KOPT-K1 (cell line): ENCODE data around the gene FCER2.

Experiments
- H3K27ac ChIP-seq: fragments of 200-600 bp; sonication (generic); 2 replicates; pipeline ENCODE4 v1.5.1; 2016; ENCODE audit warnings: antibody characterized with exemption, mild to moderate bottlenecking, low read depth, low read length; ENCODE audit not compliant: poor library complexity, severe bottlenecking
- H3K36me3 ChIP-seq: fragments of 200-600 bp; sonication (generic); 2 replicates; pipeline ENCODE4 v1.5.1; 2017; ENCODE audit warnings: antibody characterized with exemption, mild to moderate bottlenecking, low read length, moderate library complexity; ENCODE audit not compliant: insufficient read depth
- H3K9me3 ChIP-seq: fragments of 200-600 bp; sonication (generic); 2 replicates; pipeline ENCODE4 v1.5.1; 2017; ENCODE audit warnings: antibody characterized with exemption, low read length, mild to moderate bottlenecking; ENCODE audit not compliant: insufficient read depth, poor library complexity, severe bottlenecking

Gene FCER2

GRCh38 chr19:7718668-7719067, 16.7 kb upstream of the FCER2 start:
- H3K9me3 ChIP-seq, result peaks cover 9% of the 10 kb centered on the region
- H3K36me3 ChIP-seq, result no peaks in the 10 kb centered on the region
- H3K27ac ChIP-seq, result no peak overlapping the region

DNA sequence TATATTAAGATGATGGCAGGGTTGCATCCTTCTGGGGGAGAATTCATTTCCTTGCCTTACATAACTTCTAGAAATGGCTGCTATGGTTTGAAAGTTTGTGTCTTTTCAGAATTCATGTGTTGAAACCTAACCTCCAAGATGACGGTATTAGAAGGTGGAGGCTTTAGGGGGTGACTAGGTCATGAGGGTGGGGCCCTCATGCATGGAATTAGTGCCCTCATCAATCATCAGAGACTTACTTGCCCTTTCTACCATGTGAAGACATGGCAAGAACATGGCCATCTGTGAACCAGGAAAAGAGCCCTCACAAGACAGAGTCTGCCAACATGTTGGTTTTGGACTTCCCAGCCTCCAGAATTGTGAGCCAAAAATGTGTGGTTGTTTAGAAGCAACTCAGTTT, 14.8 kb upstream of the FCER2 start:
- H3K36me3 ChIP-seq, result no peaks in the 10 kb centered on the region
- H3K27ac ChIP-seq, result no peak overlapping the region
- peaks cover 9% of the 10 kb centered on the region for H3K9me3 ChIP-seq

GRCh38 chr19:7715671-7716070, 13.7 kb upstream of the FCER2 start:
- Histone ChIP-seq H3K9me3 (peaks cover 9% of the 10 kb centered on the region), H3K36me3 (no peaks in the 10 kb centered on the region), H3K27ac (no peak overlapping the region)

GRCh38 chr19:7710616-7711015, 8.7 kb upstream of the FCER2 start:
- H3K9me3 ChIP-seq, result no peaks in the 10 kb centered on the region
- no peak overlapping the region for H3K27ac ChIP-seq
- no peaks in the 10 kb centered on the region for H3K36me3 ChIP-seq

DNA sequence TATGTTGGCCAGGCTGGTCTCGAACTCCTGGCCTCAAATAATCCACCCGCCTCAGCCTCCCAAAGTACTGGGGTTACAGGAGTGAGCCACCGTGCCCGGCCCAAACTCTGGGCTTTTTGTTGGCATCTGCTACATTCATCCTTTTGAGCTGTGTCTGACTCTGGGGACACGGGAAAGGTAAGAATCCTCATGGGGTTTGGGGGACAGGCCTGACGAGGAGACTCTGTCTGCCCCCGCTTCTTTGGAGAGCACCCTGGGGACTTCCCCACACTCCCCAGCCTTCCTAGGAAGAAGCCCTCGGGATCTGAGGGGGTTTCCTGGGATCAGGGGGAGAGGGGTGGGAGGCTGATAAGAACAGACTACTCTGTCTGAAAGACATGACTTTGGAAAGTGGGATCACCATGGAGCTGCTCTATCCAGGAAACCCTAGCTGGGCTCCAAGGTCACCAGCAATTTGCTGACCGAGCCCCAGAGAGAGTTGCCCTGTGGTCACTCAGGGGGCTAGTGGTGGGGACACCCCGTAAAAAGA, 8.1 kb upstream of the FCER2 start:
- H3K9me3 ChIP-seq, result no peaks in the 10 kb centered on the region
- no peak overlapping the region for H3K27ac ChIP-seq
- no peaks in the 10 kb centered on the region for H3K36me3 ChIP-seq

DNA sequence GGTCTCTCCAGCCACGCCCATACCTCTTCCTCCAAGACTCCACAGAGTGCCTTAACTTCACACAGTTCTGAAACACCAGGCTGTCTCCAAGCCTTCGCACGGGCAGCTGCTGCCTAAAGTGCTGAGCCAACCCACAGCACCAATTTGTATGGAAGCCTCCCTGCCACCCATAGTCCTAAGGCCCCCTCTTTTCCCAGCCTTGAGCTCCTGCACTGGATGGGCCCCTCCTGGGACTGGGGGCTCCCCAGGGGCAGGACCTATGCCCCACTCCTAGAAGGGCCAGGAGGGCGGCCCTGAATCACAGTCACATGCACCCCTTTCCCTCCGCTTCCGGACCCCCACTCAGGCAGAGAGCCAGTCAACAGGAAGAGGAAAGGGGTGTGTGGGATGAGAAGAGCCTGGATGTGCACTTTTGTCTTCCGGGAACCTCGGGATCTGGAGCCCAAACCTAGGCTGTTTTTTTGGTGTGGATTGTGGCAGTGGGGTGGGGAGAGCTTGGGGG, 5.1 kb upstream of the FCER2 start:
- H3K27ac ChIP-seq, result no peak overlapping the region
- no peaks in the 10 kb centered on the region for H3K9me3 ChIP-seq
- H3K36me3 ChIP-seq, result no peaks in the 10 kb centered on the region

DNA sequence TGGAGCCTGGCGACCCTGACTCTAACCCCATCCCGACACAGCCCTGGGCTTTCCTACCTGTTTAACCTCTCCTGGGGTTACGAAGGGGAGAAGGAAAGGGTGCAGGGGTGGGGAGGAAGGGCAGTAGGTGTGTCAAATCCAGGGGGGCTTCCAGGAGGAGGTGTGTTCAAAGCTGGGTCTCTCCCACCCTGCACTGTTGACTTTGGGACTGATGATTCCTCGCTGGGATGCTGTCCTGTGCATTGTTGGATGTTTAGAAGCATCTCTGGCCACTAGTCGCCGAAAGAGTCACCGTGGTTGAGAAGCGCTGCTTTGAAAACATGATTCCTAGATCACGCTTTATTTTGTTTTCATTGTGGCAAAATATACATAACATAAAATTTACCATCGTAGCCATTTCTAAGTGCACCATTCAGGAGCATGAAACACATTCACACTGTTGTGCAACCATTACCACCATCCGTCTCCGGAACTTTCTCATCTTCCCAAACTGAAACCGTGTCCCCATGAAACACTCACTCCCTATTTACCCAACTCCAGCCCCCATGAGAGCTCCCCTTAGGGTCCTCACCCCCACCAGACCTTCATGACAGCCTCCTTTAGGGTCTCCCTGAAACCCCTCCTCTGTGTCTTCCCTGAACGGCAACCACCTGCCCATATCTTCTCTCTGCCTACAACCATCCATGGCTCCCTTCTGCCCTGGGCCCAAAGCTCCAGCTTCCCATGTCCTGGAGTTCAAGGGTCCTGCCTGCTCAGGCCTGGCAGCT, 4.4 kb upstream of the FCER2 start:
- Histone ChIP-seq H3K27ac (peak overlapping the region; percentile 31), H3K9me3 (no peaks in the 10 kb centered on the region), H3K36me3 (no peaks in the 10 kb centered on the region)

DNA sequence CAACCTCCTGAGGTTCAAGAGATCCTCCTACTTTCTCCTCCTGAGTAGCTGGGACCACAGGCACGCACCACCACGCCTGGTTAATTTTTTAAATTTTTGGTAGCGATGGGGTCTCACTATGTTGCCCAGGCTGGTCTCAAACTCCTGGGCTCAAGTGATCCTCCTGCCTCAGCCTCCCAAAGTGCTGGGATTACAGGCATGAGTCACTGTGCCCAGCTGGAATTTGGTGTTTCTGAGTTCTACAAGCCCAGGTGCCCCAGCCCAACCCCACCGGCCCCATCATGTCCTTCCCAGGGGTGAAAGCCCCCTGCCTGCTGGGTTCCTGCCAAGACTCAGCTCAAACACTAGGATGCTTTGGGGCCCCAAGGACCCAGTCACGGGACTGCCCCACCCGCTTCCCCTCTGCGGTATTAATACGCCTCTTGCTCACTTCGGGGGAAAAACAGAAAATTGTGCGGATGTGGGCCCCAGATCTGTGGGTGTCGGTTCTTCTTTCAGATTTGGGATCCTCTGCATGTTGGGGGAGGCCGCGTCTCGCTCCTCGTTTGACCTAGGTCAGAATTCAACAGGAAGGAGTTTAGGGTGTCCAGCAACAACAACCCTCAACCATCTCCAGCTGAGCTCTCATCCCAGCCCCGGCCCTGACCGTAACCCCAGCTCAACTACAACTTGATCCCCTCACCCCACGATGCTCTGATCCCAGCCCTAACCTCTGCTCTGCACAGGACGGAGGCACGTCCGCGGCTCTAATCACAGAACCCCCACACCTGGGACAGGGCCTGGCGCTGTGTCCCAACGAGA, 3.7 kb upstream of the FCER2 start:
- no peaks in the 10 kb centered on the region for H3K36me3 ChIP-seq
- no peaks in the 10 kb centered on the region for H3K9me3 ChIP-seq
- H3K27ac ChIP-seq, result peak overlapping the region; percentile 31

DNA sequence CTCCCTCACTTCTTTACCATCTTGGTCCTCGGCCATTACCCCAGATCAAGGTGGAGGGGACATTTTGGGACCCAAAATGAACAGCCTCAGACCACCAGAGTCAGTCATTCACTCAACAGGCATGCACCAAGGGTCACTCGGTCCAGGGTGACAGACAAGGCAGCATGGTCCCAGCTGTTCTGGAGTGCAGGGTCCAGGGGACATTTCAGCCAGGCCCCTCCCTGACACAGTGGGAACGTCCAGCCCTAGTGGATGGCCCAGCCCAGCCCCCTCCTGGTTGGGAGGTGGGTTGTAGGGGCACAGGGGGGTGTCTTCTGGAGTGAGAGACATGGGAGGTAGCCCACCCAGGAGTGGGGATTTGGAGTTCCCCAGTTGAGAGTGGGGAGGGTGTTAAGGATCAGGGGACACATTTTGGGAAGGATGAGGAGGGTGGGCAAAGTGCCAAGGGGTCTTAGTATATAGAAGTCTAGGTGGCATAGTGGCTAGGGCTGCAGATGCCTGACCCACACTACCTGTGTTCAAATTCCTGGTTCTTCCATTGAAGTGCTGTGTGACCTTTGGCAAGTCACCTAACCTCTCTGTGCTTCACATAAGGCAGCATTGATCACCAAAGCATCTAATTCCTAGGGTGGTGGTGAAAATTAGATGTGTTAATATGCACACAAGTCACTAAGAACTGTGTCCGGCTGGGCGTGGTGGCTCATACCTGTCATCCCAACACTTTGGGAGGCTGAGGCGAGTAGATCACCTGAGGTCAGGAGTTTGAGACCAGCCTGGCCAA, 2.5 kb upstream of the FCER2 start:
- no peaks in the 10 kb centered on the region for H3K36me3 ChIP-seq
- no peak overlapping the region for H3K27ac ChIP-seq
- no peaks in the 10 kb centered on the region for H3K9me3 ChIP-seq

- Histone ChIP-seq H3K36me3 (no peaks in the 10 kb centered on the region), H3K27ac (no peak overlapping the region), H3K9me3 (no peaks in the 10 kb centered on the region)
These were observed 1.4 kb upstream of the FCER2 start for GRCh38 chr19:7703332-7703731.

- H3K36me3 ChIP-seq, result no peaks in the 10 kb centered on the region
- H3K9me3 ChIP-seq, result no peaks in the 10 kb centered on the region
- no peak overlapping the region for H3K27ac ChIP-seq
These were observed 780 bp downstream of the FCER2 start for GRCh38 chr19:7701049-7701653.

- no peaks in the 10 kb centered on the region for H3K9me3 ChIP-seq
- no peak overlapping the region for H3K27ac ChIP-seq
- H3K36me3 ChIP-seq, result no peaks in the 10 kb centered on the region
These were observed 2.2 kb downstream of the FCER2 start for GRCh38 chr19:7699417-7700401.

DNA sequence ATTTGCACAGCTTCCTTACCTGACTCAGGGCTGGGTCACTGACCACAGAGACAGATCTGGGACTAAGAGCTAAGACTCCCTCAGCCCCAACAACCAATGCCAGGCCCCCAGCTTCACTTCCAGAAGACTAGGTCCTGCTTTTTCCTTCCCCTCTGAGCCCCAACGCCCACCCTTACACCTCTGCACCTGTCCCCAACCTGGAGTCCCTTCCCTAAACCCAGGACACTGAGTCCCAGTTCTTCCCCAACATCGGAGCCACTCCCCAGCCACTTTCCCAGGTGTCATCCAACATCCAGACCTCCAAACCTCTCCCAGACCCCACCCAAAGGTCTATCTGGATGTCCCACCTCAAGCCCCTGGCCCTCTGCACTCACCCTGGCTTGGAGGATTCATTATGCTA, 2.9 kb downstream of the FCER2 start:
- H3K36me3 ChIP-seq, result no peaks in the 10 kb centered on the region
- H3K27ac ChIP-seq, result no peak overlapping the region
- no peaks in the 10 kb centered on the region for H3K9me3 ChIP-seq

DNA sequence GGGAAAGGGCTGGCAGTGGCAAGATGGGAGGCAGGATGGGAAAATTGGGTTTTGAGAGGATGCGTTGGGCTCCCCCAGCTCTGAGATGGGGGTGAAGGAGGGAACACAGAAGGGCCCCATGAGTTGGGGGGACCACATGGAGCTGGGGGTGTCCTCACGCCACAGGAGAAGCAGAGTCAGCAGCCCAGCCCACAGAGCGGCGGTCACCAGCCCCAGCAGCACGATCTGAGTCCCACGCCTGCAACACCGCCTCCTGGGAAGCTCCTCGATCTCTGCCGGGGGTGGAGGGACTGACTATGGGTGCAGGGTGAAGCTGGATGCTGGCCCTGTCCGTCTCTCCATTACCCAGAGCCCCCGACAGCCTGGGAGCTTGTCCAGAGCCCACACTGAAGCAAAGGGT, 3.3 kb downstream of the FCER2 start:
- no peak overlapping the region for H3K27ac ChIP-seq
- H3K36me3 ChIP-seq, result no peaks in the 10 kb centered on the region
- H3K9me3 ChIP-seq, result no peaks in the 10 kb centered on the region
